NB4 (cell line): ENCODE data around the gene NHLRC3.

ENCODE experiments used
- DNase-seq: peaks from one replicate; pipeline ENCODE4 v3.0.0; 2010; ENCODE audit warnings: low read depth
- H3K4me3 ChIP-seq: one replicate; pipeline ENCODE4 v1.5.1; 2011; ENCODE audit warnings: mild to moderate bottlenecking, low read depth, low read length, moderate library complexity
- CTCF ChIP-seq: IDR thresholded peaks from one replicate; pipeline ENCODE4 v1.5.1; 2012; ENCODE audit warnings: low read depth, low read length
- MYC ChIP-seq: IDR thresholded peaks from 2 replicates; pipeline ENCODE4 v1.6.1; 2011; ENCODE audit warnings: low read depth, low read length
- POLR2A ChIP-seq: IDR thresholded peaks from 2 replicates; pipeline ENCODE4 v1.6.1; 2011; ENCODE audit warnings: mild to moderate bottlenecking; ENCODE audit not compliant: insufficient read length; ENCODE audit errors: extremely low read depth
- TF ChIP-seq, protein P1 (sequence below): IDR thresholded peaks from 2 replicates; pipeline ENCODE4 v1.6.1; 2011; ENCODE audit warnings: low read depth, low read length

NHLRC3 gene

DNA sequence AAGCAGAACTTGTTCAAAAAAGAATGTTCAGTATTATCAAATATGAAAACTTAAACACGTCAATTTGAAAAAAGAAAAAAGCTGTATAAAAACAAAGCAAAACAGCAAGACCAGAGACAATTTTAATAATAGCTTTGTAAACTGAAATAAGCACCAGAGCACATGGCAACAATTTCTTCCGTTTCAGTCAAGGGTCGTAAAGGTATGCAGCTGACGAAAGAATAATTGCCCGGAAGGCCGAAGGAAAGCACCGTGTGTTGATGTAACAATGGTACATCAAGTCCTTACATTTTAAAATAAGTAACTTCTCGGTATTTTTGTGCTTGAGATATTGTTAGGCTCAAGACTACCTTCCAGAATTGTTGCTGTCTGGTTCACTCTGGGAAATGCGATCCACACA lies 2.0 kb upstream of the NHLRC3 start:
- H3K4me3 ChIP-seq: peak overlapping the region; percentile 97
- TF ChIP-seq MYC: peak; percentile 90
- TF ChIP-seq, protein P1, sequence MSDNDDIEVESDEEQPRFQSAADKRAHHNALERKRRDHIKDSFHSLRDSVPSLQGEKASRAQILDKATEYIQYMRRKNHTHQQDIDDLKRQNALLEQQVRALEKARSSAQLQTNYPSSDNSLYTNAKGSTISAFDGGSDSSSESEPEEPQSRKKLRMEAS: peak; percentile 90
- no peak for TF ChIP-seq POLR2A
- DNase-seq: peak; percentile 63

DNA sequence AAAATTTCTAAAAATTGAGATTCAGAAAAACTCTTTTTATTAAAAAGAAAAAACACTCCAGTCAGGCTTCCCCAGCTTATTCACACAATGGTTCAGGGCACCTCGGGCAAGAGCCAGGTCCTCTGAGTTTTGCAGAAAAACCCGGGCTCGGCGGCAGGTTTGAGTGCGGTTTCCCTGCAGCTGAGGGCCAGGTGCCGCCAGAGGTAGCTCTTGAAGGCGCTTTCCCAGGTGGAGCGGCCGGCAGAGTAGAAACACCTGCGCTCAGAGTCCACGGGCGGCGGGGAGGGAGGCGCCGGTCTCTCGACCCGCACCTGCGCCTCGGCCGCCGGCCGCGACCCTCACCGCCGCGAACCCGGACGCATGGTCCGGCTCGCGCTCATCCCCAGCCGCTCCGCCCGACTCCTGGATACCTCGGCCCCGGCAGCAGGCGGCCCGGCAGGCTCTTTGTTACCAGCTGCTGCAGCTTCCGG lies 811 bp upstream of the NHLRC3 start:
- TF ChIP-seq, protein P1: no peak
- TF ChIP-seq POLR2A: peak; percentile 53
- DNase-seq: no peak

DNA sequence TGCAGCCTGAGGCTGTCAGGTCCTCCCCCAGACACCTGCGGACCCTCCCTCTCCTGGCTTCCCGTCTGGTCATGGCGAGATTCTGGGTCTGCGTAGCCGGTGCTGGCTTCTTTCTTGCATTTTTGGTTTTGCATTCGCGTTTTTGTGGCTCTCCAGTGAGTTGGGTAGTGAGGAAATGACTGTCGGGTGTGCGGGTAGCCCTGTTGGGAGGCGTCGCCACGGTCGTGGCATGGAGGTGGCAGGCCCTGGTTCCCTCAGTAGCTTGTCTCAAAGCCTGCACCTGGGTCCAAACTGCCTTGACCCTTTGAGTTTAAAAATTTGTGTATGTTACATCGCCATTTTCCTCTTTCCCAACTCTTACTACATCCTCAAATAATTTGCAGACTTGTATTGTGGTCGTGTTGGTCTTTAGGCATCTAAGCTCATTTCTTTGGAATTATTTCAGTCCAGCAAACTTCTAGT lies 344 bp downstream of the NHLRC3 start:
- DNase-seq: peak; percentile 70
- peak; percentile 43; the same call in 1 of the 2 replicates for TF ChIP-seq MYC
- TF ChIP-seq CTCF: no peak

More for the DNA sequence above, 811 bp upstream of the NHLRC3 start:
- H3K4me3 ChIP-seq: peak overlapping the region; percentile 97

GRCh38 chr13:39039041-39039440 lies 785 bp downstream of the NHLRC3 start:
- DNase-seq: peak; percentile 64
- TF ChIP-seq MYC (0 out of 2 replicates have a peak, but pooled peaks have one; percentile 14), POLR2A (no peak)
- H3K4me3 ChIP-seq: peak overlapping the region; percentile 97

More for the DNA sequence above, 344 bp downstream of the NHLRC3 start:
- peak overlapping the region; percentile 97 for H3K4me3 ChIP-seq

- H3K4me3 ChIP-seq: peak overlapping the region; percentile 78
- TF ChIP-seq, protein P1: no peak
- TF ChIP-seq POLR2A (no peak), MYC (no peak), CTCF (no peak)
- peak; percentile 37 for DNase-seq
These were observed 1.9 kb downstream of the NHLRC3 start for GRCh38 chr13:39040206-39040605.

DNA sequence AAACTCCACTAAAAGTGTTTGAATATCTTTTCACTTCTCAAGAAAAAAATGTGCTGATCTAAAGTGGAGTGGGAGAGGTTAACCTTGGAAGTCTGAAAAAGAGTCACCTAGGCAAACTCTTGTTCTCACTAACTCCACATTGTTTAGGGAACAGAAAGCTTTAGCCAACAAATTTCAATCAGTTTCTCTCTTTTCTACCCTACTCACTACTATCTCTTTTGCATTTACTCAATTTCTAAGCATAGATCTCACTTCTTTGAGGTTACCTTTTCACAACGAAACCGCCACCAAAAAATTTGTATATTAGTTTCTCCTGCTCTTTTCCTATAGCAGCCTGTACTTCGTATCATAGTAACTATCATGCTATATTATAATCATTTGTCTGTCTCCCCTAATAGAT lies 6.3 kb downstream of the NHLRC3 start:
- no peak for TF ChIP-seq CTCF
- TF ChIP-seq MYC: no peak
- TF ChIP-seq, protein P1: no peak
- TF ChIP-seq POLR2A: no peak
- no peak for DNase-seq
- H3K4me3 ChIP-seq: no peak overlapping the region

DNA sequence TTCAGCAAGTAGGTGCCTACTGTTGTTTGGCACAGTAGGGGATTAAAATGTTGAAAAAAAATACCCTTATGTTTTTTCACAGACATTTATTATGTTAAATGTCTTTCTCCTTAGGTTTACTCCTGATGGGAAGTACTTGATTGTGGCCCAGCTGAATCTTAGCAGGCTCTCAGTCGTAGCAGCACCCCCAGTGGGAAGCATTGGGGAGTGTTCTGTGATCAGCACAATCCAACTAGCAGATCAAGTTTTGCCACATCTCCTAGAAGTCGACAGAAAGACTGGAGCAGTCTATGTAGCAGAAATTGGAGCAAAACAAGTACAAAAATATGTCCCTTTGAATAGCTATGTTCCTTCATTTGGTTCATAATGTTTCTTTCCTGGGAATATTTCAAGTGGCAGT lies 9.3 kb downstream of the NHLRC3 start:
- no peak for DNase-seq
- no peak overlapping the region for H3K4me3 ChIP-seq
- TF ChIP-seq, protein P1: no peak
- TF ChIP-seq CTCF: peak; percentile 26
